ENCODE measurements around the gene ATP8B3. TPM values are rescaled to one million over a fixed set of nuclear protein-coding genes. Genes with fewer than 3 reads are reported as not detected.

ATP8B3 gene
- total RNA-seq, 1 donor = 4.3 TPM

GRCh38 chr19:1836458-1837221 is 24.6 kb upstream of the ATP8B3 start:
- DNase-seq (ENCODE audit: low read depth in 2 of 3, low spot score in 2 of 3) = no peak

- no peak for DNase-seq (ENCODE audit: low read depth in 2 of 3, low spot score in 2 of 3)
Measured at GRCh38 chr19:1833540-1833939, 21.5 kb upstream of the ATP8B3 start.

DNA sequence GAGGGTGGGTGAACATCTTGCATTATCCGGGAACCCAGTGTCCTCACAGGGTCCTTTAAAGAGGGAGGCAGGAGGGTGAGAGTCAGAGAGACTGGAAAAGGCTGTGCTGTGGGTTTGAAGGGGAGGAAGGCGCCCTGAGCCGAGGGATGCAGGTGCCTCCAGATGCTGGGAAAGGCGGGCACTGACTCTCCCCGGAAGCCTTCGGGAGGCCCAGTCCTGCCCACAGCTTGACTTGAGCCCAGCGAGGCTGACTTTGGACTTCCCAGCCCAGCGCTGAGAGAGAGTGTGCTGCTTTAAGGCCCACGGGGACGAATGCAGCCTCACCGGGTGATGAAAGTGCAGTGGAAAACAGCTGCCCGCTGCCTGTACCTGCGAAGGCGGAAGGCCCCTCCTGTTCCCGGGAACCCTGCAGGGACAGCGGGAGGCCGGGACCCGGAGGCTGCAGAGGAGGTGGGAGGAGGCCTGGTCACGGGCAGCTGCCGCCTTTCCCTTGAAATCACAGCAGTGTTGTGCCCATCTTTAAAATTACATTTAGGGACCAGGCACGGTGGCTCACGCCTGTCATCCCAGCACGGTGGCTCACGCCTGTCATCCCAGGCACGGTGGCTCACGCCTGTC is 20.1 kb upstream of the ATP8B3 start:
- DNase-seq (ENCODE audit: low read depth in 2 of 3, low spot score in 2 of 3) = no peak

GRCh38 chr19:1830978-1831377 is 18.9 kb upstream of the ATP8B3 start:
- no peak for DNase-seq (ENCODE audit: low read depth in 2 of 3, low spot score in 2 of 3)

GRCh38 chr19:1830568-1830967 is 18.5 kb upstream of the ATP8B3 start:
- DNase-seq (ENCODE audit: low read depth in 2 of 3, low spot score in 2 of 3) = no peak

- DNase-seq (ENCODE audit: low read depth in 2 of 3, low spot score in 2 of 3) = no peak
Measured at GRCh38 chr19:1829958-1830357, 17.9 kb upstream of the ATP8B3 start.

DNA sequence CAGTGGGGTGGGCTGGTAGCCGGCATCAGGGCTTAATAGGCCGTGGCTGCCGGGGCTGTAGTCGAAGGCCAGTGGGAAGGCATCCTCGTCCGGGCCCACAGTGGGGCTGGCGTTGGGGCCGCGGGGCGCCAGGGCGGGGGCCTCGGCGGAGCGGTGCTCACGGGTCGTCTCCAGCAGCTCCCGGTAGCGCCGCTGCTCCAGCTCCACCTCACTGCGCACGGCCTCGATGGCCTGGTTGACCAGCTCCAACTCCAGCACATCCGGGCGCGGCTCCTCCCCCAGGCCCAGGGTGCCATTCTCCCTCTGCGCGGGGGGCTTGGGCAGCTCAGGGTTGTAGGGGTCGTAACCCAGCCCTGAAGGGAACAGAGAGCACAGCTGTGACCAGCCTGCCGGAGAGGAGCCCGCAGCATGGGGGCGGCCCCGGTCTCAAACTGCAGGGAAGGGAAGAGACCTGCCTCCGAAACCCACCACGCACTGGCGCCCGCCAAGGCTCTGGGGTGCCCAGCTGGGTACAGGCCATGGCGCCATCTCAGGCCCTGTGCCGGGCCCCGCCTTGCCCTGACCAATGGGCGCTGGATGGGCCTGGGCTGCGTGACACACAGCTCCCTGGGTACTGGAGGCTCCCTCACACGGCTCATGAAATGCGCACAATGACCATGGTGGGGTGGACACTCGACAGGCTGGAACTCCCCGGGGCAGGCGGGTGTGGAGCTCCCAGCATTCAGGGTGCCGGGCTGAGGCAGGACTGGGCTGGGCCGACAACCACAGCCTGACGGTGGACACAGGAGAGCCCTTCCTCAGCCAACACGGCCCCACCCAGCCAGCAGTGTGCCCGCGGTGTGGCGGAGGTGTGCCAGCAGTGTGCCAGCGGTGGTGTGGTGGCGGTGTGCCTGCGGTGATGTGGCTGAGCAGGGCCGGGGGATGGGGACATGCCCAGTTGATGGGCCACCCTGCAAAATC is 16.5 kb upstream of the ATP8B3 start:
- DNase-seq (ENCODE audit: low read depth in 2 of 3, low spot score in 2 of 3) = no peak

GRCh38 chr19:1827566-1828278 is 15.6 kb upstream of the ATP8B3 start:
- DNase-seq (ENCODE audit: low read depth in 2 of 3, low spot score in 2 of 3) = no peak

DNA sequence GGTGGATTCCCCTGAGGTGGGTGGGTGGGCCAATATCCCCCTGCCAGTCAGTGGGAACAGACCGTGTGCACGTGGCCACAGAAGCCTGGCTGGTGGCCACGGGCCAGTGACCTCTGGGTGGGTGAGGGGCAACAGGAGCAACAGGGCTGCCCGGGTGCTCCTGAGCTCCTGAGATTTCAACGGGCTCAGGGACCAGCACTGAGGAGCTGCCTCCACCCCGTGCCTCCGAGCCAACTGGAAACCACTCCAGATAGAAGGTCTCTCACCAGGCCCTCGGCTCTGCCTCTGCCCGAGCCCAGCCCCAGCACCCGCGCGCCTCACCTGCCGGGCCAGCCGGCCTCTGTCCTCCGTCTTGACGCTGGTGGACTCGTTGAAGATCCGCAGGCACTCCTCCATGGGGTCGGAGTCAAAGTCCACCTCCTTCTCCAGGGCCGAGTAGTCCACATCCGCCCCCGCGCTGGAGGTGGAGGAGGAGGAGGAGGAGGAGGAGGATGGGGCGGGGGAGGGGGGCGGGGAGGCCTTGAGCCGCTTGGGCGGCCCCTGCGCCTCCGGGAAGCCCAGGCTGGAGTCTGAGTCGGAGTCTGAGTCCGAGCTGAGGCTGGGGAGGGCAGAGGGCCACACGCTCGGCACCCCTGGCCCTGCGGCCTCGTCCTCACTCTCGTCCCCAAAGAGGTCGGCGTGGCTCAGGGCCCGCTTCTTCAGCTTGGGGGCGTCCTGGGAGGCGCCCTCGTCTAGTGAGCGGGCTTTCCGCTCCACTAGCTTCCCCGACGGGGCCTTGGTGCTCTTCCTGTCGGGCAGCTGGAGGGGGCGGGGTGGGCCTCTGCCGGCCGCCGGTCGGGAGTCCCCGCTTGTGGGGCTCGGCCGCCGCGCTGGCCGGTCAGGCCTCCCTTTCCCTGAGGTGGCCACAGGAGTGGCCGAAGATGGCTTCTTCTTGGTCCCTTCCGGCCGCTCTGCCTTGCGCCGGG is 14.8 kb upstream of the ATP8B3 start:
- DNase-seq (ENCODE audit: low read depth in 2 of 3, low spot score in 2 of 3) = no peak

DNA sequence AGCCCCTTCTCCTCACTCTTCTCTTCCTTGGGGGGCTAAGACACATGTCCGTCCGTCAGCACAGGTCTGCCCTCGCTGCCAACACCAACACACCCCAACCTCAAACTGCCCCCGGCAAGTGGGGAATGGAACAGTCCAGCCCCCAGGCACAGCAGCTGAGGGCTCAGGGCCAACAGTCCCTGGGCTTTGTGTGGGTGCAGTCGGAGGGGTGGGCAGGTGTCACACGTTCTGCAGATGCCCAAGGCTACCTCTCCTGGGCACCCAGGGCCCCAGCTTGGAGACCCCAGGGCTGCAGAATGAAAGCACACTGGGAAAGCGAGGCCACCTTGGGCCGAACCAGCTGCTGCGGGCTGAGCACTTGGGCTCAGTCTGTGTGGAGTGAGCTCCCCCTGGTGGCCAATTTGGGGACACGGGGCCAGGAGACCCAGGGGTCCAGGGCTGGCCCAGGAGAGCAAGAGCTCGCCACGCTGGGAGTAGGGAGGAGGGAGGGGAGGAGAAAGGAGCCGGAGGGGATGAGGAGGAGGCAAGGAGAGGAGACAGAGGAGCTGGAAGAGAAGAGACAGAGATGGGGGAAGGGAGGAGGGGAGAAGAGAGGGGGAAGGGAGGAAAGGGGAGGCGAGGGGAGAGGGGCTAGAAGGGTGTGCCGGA is 14.0 kb upstream of the ATP8B3 start:
- peak; percentile 59 to 83 (median 72) for DNase-seq (ENCODE audit: low read depth in 2 of 3, low spot score in 2 of 3)

DNA sequence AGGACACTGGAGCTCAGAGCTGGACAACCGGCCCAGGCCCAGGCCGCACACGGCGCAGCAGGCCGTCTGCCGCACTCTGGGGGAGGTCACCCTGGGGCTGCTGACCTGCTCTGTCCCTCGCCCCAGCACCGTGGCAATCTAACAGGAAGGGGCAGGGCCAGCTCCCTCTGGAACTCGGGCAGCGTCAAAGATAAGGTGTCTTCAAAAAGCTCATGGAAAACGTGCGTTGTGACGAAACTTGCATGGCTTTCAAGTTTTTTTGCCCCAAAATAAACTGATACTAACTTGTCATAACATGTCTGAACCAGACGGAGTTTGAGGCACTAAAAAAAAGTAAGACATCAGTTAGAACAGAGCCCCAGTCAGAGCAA is 12.2 kb upstream of the ATP8B3 start:
- no peak for DNase-seq (ENCODE audit: low read depth in 2 of 3, low spot score in 2 of 3)

DNA sequence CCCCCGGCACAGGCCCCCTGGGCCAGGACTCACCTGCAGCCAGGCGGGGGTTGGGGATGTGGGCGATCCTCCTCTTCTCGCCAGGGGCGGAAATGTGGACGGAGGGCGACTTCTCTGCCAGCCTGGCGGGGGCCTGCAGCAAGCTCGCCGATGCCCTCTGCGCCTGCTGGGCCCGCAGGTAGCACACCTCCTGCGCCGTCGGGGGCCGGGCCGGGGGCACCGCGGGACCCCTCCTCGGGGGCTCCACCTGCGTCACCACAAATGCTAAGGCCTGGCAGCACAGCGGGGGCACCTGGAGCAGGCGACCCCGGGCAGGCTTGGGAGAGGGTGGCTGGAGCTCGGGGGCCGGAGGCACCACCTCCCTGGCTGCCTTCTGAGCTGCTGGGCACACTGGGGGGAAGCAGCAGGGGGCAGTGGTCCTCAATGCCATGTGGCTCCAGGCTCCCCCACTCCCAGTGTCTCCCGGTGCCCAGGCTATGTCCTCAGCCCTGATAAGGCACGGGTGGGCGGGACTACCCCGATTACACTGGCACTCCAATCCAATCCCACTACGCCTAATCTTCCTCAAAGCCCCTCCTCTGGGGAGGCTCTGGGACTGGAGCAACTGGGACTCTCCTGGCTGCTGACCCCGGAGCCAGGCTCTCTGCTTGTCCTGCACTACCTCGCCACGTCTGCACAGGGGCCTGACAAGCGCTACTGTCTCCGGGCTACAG is 11.6 kb upstream of the ATP8B3 start:
- DNase-seq (ENCODE audit: low read depth in 2 of 3, low spot score in 2 of 3) = no peak

DNA sequence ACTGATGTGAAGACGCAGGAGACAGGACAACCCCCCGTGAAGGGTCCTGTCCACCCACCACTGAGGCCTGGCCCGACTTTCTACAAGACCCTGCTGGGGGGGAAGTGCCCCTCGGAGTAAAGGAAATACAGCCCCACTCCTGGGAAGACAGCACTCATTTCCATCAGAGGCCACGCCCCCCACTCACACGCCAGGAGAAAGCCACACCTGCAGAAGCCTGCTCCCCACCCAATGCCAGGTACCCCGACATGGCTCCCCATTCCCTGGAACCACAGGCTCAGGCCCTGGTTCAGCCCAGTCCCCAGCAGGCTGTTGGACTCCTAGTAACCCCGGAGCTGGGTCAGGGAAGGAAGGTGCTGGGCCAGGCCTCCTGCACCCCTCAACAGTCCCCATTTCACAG is 10.9 kb upstream of the ATP8B3 start:
- no peak for DNase-seq (ENCODE audit: low read depth in 2 of 3, low spot score in 2 of 3)

GRCh38 chr19:1822210-1822609 is 10.1 kb upstream of the ATP8B3 start:
- no peak for DNase-seq (ENCODE audit: low read depth in 2 of 3, low spot score in 2 of 3)

DNA sequence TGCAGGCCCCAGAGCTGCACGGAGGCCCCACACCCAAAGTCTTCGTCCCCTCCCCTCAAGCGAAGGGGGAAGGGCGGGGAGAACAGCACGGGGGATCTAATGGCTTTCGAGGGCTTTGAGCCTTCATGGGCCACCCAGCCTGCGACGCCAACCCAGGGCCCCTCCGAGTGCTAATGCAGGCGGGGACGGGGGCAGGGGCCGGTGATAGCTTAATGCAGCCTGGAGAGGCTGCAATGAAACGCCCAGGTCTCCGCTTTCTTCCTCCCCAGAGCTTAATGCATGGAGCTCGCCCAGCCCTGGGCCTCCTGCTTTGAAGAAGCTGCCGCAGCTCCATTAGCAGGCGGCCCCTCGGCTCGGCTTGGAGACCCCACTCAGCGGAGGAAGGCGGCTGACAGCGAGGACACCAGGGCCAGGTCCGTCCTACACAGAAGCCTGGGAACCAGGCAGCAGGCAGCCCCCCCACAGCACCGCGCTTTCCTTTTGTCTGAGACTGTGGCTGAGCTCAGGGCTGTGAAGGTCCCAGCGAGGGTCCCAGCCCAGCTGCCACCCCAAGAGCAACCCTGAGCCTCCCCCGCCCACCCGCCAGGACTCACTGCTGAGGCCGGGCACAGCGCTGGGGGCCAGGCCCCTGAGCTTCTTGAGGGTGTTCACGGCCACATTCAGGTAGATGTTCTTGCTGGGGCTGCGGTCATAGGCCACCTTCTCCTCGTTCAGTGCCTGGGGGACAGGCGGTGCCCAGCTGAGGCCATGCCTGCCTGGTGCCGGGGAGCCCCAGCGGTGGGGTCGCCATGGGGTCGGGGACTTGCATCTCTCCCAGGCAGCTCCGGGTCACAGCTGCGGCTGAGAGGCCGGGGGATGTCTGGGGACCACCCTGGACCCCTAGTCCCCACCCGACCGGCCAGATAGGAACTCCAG is 7.5 kb upstream of the ATP8B3 start:
- no peak for DNase-seq (ENCODE audit: low read depth in 2 of 3, low spot score in 2 of 3)

- DNase-seq (ENCODE audit: low read depth in 2 of 3, low spot score in 2 of 3) = no peak
Measured at GRCh38 chr19:1818549-1819195, 6.6 kb upstream of the ATP8B3 start.
